HG03108 (cell line): ENCODE results near the gene STX16.
"Not testable (repeated sequence)": the region's sequence is repeated elsewhere in the genome, so short reads cannot be mapped to it uniquely, and the experiment has no call there.

Experiments
- ATAC-seq: cut with Tn5 transposase; IDR thresholded peaks from one replicate; pipeline ENCODE4 v1.9.1; 2021; ENCODE audit warnings: moderate library complexity; ENCODE audit not compliant: unreplicated experiment

The STX16 gene

GRCh38 chr20:58635279-58635665 is 15.8 kb upstream of the STX16 start:
- no peak for ATAC-seq

GRCh38 chr20:58636396-58636982 is 14.6 kb upstream of the STX16 start:
- ATAC-seq: no peak

GRCh38 chr20:58636983-58637421 is 14.1 kb upstream of the STX16 start:
- ATAC-seq: no peak

GRCh38 chr20:58637466-58638213 is 13.4 kb upstream of the STX16 start:
- no peak for ATAC-seq

- no peak for ATAC-seq
Measured at GRCh38 chr20:58638467-58639181, 12.5 kb upstream of the STX16 start.

GRCh38 chr20:58639182-58640146 is 11.6 kb upstream of the STX16 start:
- ATAC-seq: no peak

- ATAC-seq: no peak
Measured at GRCh38 chr20:58640446-58640845, 10.6 kb upstream of the STX16 start.

GRCh38 chr20:58642441-58642840 is 8.6 kb upstream of the STX16 start:
- ATAC-seq: no peak

GRCh38 chr20:58642896-58643295 is 8.2 kb upstream of the STX16 start:
- not testable (repeated sequence) for ATAC-seq

GRCh38 chr20:58645412-58645968 is 5.6 kb upstream of the STX16 start:
- no peak for ATAC-seq

- ATAC-seq: no peak
Measured at GRCh38 chr20:58646257-58646656, 4.8 kb upstream of the STX16 start.

GRCh38 chr20:58646703-58647102 is 4.4 kb upstream of the STX16 start:
- ATAC-seq: no peak

GRCh38 chr20:58647162-58647795 is 3.8 kb upstream of the STX16 start:
- no peak for ATAC-seq

- ATAC-seq: no peak
Measured at GRCh38 chr20:58647796-58648501, 3.1 kb upstream of the STX16 start.

GRCh38 chr20:58648502-58648825 is 2.6 kb upstream of the STX16 start:
- ATAC-seq: not testable (repeated sequence)

GRCh38 chr20:58649288-58650180 is 1.5 kb upstream of the STX16 start:
- no peak for ATAC-seq

- ATAC-seq: no peak
Measured at GRCh38 chr20:58650181-58650775, 805 bp upstream of the STX16 start.

GRCh38 chr20:58651559-58651945 is 469 bp downstream of the STX16 start:
- ATAC-seq: no peak
